HG03025 (cell line): ENCODE results near the gene FLCN.

Source experiments
- ATAC-seq: cut with Tn5 transposase; IDR thresholded peaks from one replicate; pipeline ENCODE4 v1.9.1; 2021; ENCODE audit warnings: mild to moderate bottlenecking, moderate library complexity; ENCODE audit not compliant: unreplicated experiment, low FRiP score

The FLCN gene

DNA sequence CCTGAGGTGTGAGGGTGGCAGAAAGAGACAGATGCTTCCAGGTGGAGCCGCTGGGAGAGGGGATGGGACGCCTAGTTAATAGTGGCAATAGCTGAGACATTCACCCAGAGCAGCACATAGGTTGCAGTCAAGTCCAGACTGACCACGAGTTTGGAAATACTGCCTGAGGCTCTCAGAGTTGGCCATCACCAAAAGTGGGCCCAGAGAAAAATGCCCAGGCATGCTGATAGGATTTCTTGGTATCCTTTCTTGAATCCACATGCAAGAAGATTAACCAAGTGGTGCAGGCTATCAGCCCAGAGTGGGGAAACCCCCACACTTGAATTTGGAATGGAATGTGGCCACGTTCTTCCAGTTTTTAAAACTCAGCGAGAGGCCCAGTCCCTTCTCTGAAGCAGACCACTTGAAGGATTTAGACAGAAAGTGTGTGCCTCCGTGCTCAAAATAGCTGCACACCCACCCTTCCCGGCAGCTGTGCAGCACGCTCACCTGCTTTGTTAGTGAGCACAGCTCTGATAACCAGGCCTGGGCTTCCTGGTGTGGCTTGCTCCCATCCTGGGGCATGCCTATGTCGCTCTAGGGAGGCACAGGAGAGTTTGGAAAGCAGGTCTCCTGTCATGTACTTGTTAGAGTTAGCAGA is 66.5 kb downstream of the FLCN start:
- no peak for ATAC-seq

DNA sequence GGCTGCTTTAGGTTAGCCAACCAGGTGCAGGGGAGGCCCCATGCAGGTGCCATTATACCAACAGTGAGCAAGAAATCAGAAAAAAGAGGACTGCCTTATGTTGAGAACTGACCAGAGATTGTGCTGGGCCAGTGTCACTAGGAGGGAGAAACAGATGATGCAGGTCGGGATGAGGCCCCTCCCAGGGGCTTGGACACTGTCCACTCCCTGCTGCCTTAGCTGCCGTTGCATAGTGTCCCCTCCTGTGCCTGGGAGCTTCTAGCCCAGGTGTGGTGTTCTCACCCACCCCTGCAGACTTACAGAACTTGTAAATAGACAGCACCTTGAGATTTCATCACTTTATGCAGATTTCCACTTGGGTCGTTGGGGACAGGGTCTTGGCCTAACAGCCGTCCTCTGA is 67.6 kb downstream of the FLCN start:
- no peak for ATAC-seq

GRCh38 chr17:17168401-17168800 is 68.6 kb downstream of the FLCN start:
- no peak for ATAC-seq

DNA sequence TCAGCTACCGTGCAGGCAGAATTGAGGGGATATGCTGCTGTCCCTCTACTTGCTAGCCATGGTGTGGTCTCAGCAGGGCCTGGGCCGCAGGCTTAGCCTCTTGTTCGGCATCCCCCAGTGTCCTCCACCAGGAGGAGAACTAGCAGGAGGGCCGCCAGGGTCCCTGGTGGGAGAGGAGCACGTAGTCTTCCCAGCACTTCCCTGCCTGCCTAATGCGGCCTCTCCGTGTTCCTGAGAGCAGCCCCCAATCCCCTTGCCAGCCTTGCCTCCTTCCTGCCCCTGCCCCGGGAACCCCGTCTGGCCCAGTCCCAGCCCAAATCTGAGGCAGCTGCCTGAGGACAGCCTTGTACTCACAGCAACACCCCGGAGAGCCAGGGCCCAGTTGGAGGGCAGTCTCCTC is 69.0 kb downstream of the FLCN start:
- ATAC-seq: no peak

- ATAC-seq: no peak
Measured at GRCh38 chr17:17167356-17167755, 69.6 kb downstream of the FLCN start.

- no peak for ATAC-seq
Measured at GRCh38 chr17:17166446-17166845, 70.5 kb downstream of the FLCN start.

DNA sequence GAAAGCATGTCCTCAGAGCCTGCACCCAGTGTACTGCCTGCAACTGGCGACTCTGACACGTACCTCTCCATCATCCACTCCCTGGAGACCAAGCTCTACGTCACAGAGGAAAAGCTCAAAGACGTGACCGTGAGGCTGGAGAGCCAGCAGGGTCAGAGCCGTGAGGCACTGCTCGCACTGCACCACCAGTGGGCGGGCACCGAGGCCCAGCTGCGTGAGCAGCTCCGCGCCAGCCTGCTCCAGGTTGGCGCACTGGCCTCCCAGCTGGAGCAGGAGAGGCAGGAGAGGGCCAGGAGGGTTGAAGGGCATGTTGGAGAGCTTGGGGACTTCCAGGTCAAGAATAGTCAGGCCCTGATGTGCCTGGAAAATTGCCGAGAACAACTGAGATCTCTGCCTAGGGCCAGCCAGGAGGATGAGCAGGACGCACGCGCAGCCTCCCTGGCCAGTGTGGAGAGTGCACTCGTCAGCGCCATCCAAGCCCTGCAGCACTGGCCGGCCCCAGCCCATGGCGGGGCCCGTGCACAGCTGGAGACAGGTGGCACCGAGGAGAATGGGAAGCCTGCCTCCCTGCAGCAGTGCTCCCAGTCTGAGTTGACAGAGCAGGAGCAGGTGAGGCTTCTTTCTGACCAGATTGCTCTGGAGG is 71.2 kb downstream of the FLCN start:
- ATAC-seq: no peak

- no peak for ATAC-seq
Measured at GRCh38 chr17:17164676-17165075, 72.3 kb downstream of the FLCN start.

- ATAC-seq: no peak
Measured at GRCh38 chr17:17164156-17164555, 72.8 kb downstream of the FLCN start.
